Loucy (cell line): ENCODE data around the gene CACNA1A.

Experiments used
- H2AFZ ChIP-seq: fragments of 200-600 bp; sonication (generic); 2 replicates; pipeline ENCODE4 v1.6.0; 2016; ENCODE audit warnings: antibody characterized with exemption, mild to moderate bottlenecking, low read length, moderate library complexity
- H3F3A ChIP-seq: fragments of 200-600 bp; 2 replicates; pipeline ENCODE4 v1.6.0; 2016; ENCODE audit warnings: antibody characterized with exemption, low read depth, mild to moderate bottlenecking
- H3K27me3 ChIP-seq: fragments of 200-600 bp; sonication (generic); 2 replicates; pipeline ENCODE4 v1.6.1; 2014; ENCODE audit warnings: low read length, mild to moderate bottlenecking; ENCODE audit not compliant: insufficient read depth, poor library complexity, severe bottlenecking
- H3K36me3 ChIP-seq: fragments of 200-600 bp; sonication (generic); 2 replicates; pipeline ENCODE4 v1.6.1; 2016; ENCODE audit warnings: low read length; ENCODE audit not compliant: insufficient read depth
- H3K4me1 ChIP-seq: fragments of 200-600 bp; sonication (generic); 2 replicates; pipeline ENCODE4 v1.5.1; 2014; ENCODE audit warnings: low read length, mild to moderate bottlenecking; ENCODE audit not compliant: insufficient read depth, poor library complexity, severe bottlenecking
- H3K4me2 ChIP-seq: fragments of 200-600 bp; sonication (generic); 2 replicates; pipeline ENCODE4 v1.6.0; 2014; ENCODE audit warnings: antibody characterized with exemption, low read length, low read depth, mild to moderate bottlenecking; ENCODE audit not compliant: poor library complexity, severe bottlenecking
- H3K4me3 ChIP-seq: fragments of 200-600 bp; sonication (generic); 2 replicates; pipeline ENCODE4 v1.5.1; 2014; ENCODE audit warnings: low read length, mild to moderate bottlenecking, mixed read lengths; ENCODE audit not compliant: poor library complexity, severe bottlenecking
- H3K79me2 ChIP-seq: fragments of 200-600 bp; sonication (generic); 2 replicates; pipeline ENCODE4 v1.6.1; 2014; ENCODE audit warnings: low read length; ENCODE audit not compliant: insufficient read depth
- H3K9ac ChIP-seq: fragments of 200-600 bp; sonication (generic); 2 replicates; pipeline ENCODE4 v1.6.0; 2014; ENCODE audit warnings: mild to moderate bottlenecking, low read depth, low read length, moderate library complexity; ENCODE audit not compliant: poor library complexity, severe bottlenecking
- H3K9me2 ChIP-seq: fragments of 200-600 bp; sonication (generic); replicated peaks from 2 replicates; pipeline ENCODE4 v1.6.1; 2016; ENCODE audit warnings: low read depth, low read length, mixed read lengths
- H3K9me3 ChIP-seq: fragments of 200-600 bp; sonication (generic); 2 replicates; pipeline ENCODE4 v1.6.1; 2014; ENCODE audit warnings: mild to moderate bottlenecking, antibody characterized with exemption, low read length, low read depth; ENCODE audit not compliant: insufficient read depth
- H4K20me1 ChIP-seq: fragments of 200-600 bp; sonication (generic); 2 replicates; pipeline ENCODE4 v1.6.0; 2014; ENCODE audit warnings: antibody characterized with exemption, low read length, mild to moderate bottlenecking; ENCODE audit not compliant: insufficient read depth, poor library complexity, severe bottlenecking
- CTCF ChIP-seq: fragments of 200-600 bp; sonication (generic); conservative IDR thresholded peaks from 2 replicates; pipeline ENCODE4 v1.5.1; 2014; ENCODE audit warnings: mild to moderate bottlenecking, antibody characterized with exemption, low read length
- EZH2phosphoT487 ChIP-seq: fragments of 200-600 bp; IDR thresholded peaks from 2 replicates; pipeline ENCODE4 v1.6.1; 2018; ENCODE audit warnings: antibody characterized with exemption, mild to moderate bottlenecking, moderate library complexity, borderline replicate concordance

CACNA1A gene

GRCh38 chr19:13286195-13286985 is 219.9 kb downstream of the CACNA1A start:
- no peaks in the 10 kb centered on the region for H3F3A ChIP-seq
- no peak overlapping the region for H3K4me3 ChIP-seq
- H2AFZ ChIP-seq: no peak overlapping the region
- no peak overlapping the region for H3K4me2 ChIP-seq
- no peaks in the 10 kb centered on the region for H3K27me3 ChIP-seq
- no peaks in the 10 kb centered on the region for H3K36me3 ChIP-seq
- TF ChIP-seq CTCF: no peak
- TF ChIP-seq EZH2phosphoT487: no peak
- no peaks in the 10 kb centered on the region for H4K20me1 ChIP-seq
- no peaks in the 10 kb centered on the region for H3K79me2 ChIP-seq
- no peak overlapping the region for H3K9ac ChIP-seq
- H3K9me3 ChIP-seq: no peaks in the 10 kb centered on the region
- no peaks in the 10 kb centered on the region for H3K9me2 ChIP-seq
- H3K4me1 ChIP-seq: no peaks in the 10 kb centered on the region

GRCh38 chr19:13284929-13285928 is 221.1 kb downstream of the CACNA1A start:
- TF ChIP-seq CTCF (no peak), EZH2phosphoT487 (no peak)
- no peaks in the 10 kb centered on the region for H4K20me1 ChIP-seq
- no peak overlapping the region for H3K4me3 ChIP-seq
- H3K9me2 ChIP-seq: no peaks in the 10 kb centered on the region
- no peaks in the 10 kb centered on the region for H3K79me2 ChIP-seq
- no peaks in the 10 kb centered on the region for H3K27me3 ChIP-seq
- H3K36me3 ChIP-seq: no peaks in the 10 kb centered on the region
- H2AFZ ChIP-seq: 0 out of 2 replicates have a peak overlapping the region, but pooled peaks have one; percentile 9
- H3K9ac ChIP-seq: no peak overlapping the region
- H3K9me3 ChIP-seq: no peaks in the 10 kb centered on the region
- H3K4me2 ChIP-seq: no peak overlapping the region
- no peaks in the 10 kb centered on the region for H3K4me1 ChIP-seq
- H3F3A ChIP-seq: no peaks in the 10 kb centered on the region

GRCh38 chr19:13283871-13284270 is 222.4 kb downstream of the CACNA1A start:
- Histone ChIP-seq H3K4me3 (no peak overlapping the region), H3K36me3 (no peaks in the 10 kb centered on the region), H3K4me1 (no peaks in the 10 kb centered on the region), H3K9ac (no peak overlapping the region), H3K79me2 (no peaks in the 10 kb centered on the region), H4K20me1 (no peaks in the 10 kb centered on the region), H3K9me2 (no peaks in the 10 kb centered on the region), H2AFZ (no peak overlapping the region), H3K4me2 (no peak overlapping the region), H3K27me3 (no peaks in the 10 kb centered on the region), H3K9me3 (no peaks in the 10 kb centered on the region), H3F3A (no peaks in the 10 kb centered on the region)
- no peak for TF ChIP-seq EZH2phosphoT487
- TF ChIP-seq CTCF: no peak
